HepG2 (cell line): ENCODE results near the gene ANKFY1. TPM values are rescaled to one million over a fixed set of nuclear protein-coding genes. Genes with fewer than 3 reads are reported as not detected.

Experiments
- ATAC-seq: fragments of 200-7000 bp; cut with Tn5 transposase; 3 replicates; pipeline ENCODE4 v1.9.1; 2020; ENCODE audit warnings: mild to moderate bottlenecking, moderate library complexity
- BruUV-seq: library from RNA; stranded (reverse); fragments of 400-500 nt; replicated peaks from 2 replicates; lab custom pipeline; 2021; lab: Mats Ljungman, UMichigan
- CTCF ChIA-PET: fragments of 300-600 bp; formaldehyde crosslinking; extraction: SDS; loops from one replicate; lab custom pipeline; 2021; ENCODE audit warnings: low total read pairs, inconsistent platforms, low intra/inter-chr PET ratio; lab: Yijun Ruan, JAX
- POLR2A ChIA-PET: fragments of 350-600 bp; sonication (Branson Sonifier 250); formaldehyde crosslinking; loops from one replicate; lab custom pipeline; 2020; ENCODE audit warnings: antibody characterized with exemption, inconsistent platforms; lab: Yijun Ruan, JAX
- DNase-seq: peaks from one replicate; pipeline ENCODE4 v3.0.0-alpha.2; 2015; ENCODE audit warnings: low spot score
- FAIRE-seq: peaks from 3 replicates; lab custom pipeline; 2011; peaks lifted over from hg19 to GRCh38; lab: Jason Lieb, UNC
- H2AFZ ChIP-seq: one replicate; pipeline ENCODE4 v1.6.1; 2011; ENCODE audit warnings: low read length, inconsistent platforms
- H3K27ac ChIP-seq: fragments of 300-600 bp; 3 replicates; pipeline ENCODE4 v1.8.0; 2011; ENCODE audit warnings: mixed run types, mild to moderate bottlenecking, mixed read lengths, low read length, inconsistent platforms; ENCODE audit not compliant: insufficient read depth; ENCODE audit errors: extremely low read length
- H3K27me3 ChIP-seq, 2 experiments: fragments of 200-600 bp in 1 of 2; 2 replicates in 1 of 2; 3 replicates in 1 of 2; pipeline versions ENCODE4 v1.6.0 to v1.8.0; 2011; ENCODE audit warnings: low read length in 2 of 2, mild to moderate bottlenecking in 2 of 2, moderate library complexity in 2 of 2, inconsistent platforms in 1 of 2; ENCODE audit not compliant: insufficient read depth in 2 of 2, control insufficient read depth in 1 of 2
- H3K36me3 ChIP-seq, 2 experiments: fragments of 200-600 bp in 1 of 2; replicated peaks in 1 of 2; 2 replicates in 1 of 2; 3 replicates in 1 of 2; pipeline versions ENCODE4 v1.5.1 to v1.8.0; 2011; ENCODE audit warnings: low read length in 2 of 2, inconsistent platforms in 1 of 2; ENCODE audit not compliant: insufficient read depth in 2 of 2, control insufficient read depth in 1 of 2
- H3K4me1 ChIP-seq: 2 replicates; pipeline ENCODE4 v1.5.1; 2012; ENCODE audit warnings: low read length, inconsistent platforms; ENCODE audit not compliant: insufficient read depth
- H3K4me2 ChIP-seq: 2 replicates; pipeline ENCODE4 v1.6.0; 2011; ENCODE audit warnings: low read depth, low read length, inconsistent platforms
- H3K4me3 ChIP-seq, 3 experiments: fragments of 200-600 bp in 1 of 3; sonication (generic), shearing (Covaris generic) in 1 of 3; replicated peaks in 1 of 3; 2 replicates each; pipeline ENCODE4 v1.5.1; 2011 to 2016; ENCODE audit warnings: low read length in 3 of 3, inconsistent platforms in 2 of 3, low read depth in 2 of 3, mild to moderate bottlenecking in 2 of 3, control low read depth in 1 of 3, mixed read lengths in 1 of 3; ENCODE audit not compliant: insufficient read depth in 1 of 3
- H3K79me2 ChIP-seq: one replicate; pipeline ENCODE4 v1.6.1; 2011; ENCODE audit warnings: low read length, inconsistent platforms; ENCODE audit not compliant: insufficient read depth
- H3K9ac ChIP-seq: 2 replicates; pipeline ENCODE4 v1.6.0; 2011; ENCODE audit warnings: mild to moderate bottlenecking, low read depth, low read length, inconsistent platforms; ENCODE audit not compliant: insufficient read depth
- H3K9me3 ChIP-seq: 2 replicates; pipeline ENCODE4 v1.5.1; 2012; ENCODE audit warnings: mild to moderate bottlenecking, low read length
- H4K20me1 ChIP-seq: 2 replicates; pipeline ENCODE4 v1.6.0; 2011; ENCODE audit warnings: inconsistent platforms, mild to moderate bottlenecking, low read length, moderate library complexity; ENCODE audit not compliant: insufficient read depth
- DMAP1 ChIP-seq: IDR thresholded peaks from 2 replicates; pipeline ENCODE4 v1.6.1; 2016
- FOXA3 ChIP-seq: IDR thresholded peaks from 2 replicates; pipeline ENCODE4 v1.6.1; 2016; ENCODE audit warnings: missing genetic modification reagents, missing compliant biosample characterization
- FOXK2 ChIP-seq: fragments of 450-650 bp; IDR thresholded peaks from 2 replicates; pipeline ENCODE4 v1.6.1; 2016
- IKZF4 ChIP-seq: sonication (generic); formaldehyde crosslinking; IDR thresholded peaks from 2 replicates; pipeline ENCODE4 v1.5.1; 2020; ENCODE audit warnings: borderline replicate concordance, mild to moderate bottlenecking, low read depth, missing genetic modification reagents; ENCODE audit errors: not compliant biosample characterization
- MXI1 ChIP-seq: IDR thresholded peaks from 3 replicates; pipeline ENCODE4 v1.6.1; 2012; ENCODE audit warnings: low read depth, low read length, inconsistent platforms, borderline replicate concordance
- NFIC ChIP-seq: IDR thresholded peaks from 2 replicates; pipeline ENCODE4 v1.6.1; 2012; ENCODE audit warnings: mild to moderate bottlenecking, low read length, inconsistent platforms
- NKX3-1 ChIP-seq: sonication (generic); formaldehyde crosslinking; IDR thresholded peaks from 2 replicates; pipeline ENCODE4 v1.5.0; 2020; ENCODE audit warnings: missing genetic modification reagents
- PHF5A ChIP-seq: IDR thresholded peaks from one replicate; pipeline ENCODE4 v1.6.1; 2018; ENCODE audit warnings: low read depth, missing genetic modification reagents; ENCODE audit not compliant: unreplicated experiment
- PTBP1 ChIP-seq: fragments of 200-400 bp; formaldehyde crosslinking; IDR thresholded peaks from 2 replicates; pipeline ENCODE4 v1.6.1; 2018; ENCODE audit warnings: low read length, low read depth; ENCODE audit not compliant: poor library complexity, severe bottlenecking
- U2AF1 ChIP-seq: fragments of 200-400 bp; formaldehyde crosslinking; optimal IDR thresholded peaks from 2 replicates; pipeline ENCODE3; 2017; ENCODE audit warnings: mild to moderate bottlenecking, low read depth, low read length
- ZMYM3 ChIP-seq: sonication (generic); formaldehyde crosslinking; IDR thresholded peaks from 2 replicates; pipeline ENCODE4 v1.5.1; 2020; ENCODE audit warnings: mild to moderate bottlenecking, missing genetic modification reagents
- ZNF101 ChIP-seq: sonication (generic); formaldehyde crosslinking; IDR thresholded peaks from 2 replicates; pipeline ENCODE4 v1.4.0; 2020; ENCODE audit warnings: mild to moderate bottlenecking, low read depth, missing genetic modification reagents, borderline replicate concordance
- ZNF782 ChIP-seq: sonication (generic); formaldehyde crosslinking; IDR thresholded peaks from 2 replicates; pipeline ENCODE4 v1.4.0; 2020; ENCODE audit warnings: missing genetic modification reagents, mild to moderate bottlenecking, borderline replicate concordance
- WGBS: methylation state at CpG from one replicate; pipeline ENCODE4 v1.1.6; 2017; ENCODE audit warnings: low lambda C conversion rate; 5-methylcytosine and 5-hydroxymethylcytosine counted together
- in situ Hi-C: cut with HindIII; loops from 2 replicates; pipeline ENCODE4 v1.10.0; 2017; ENCODE audit warnings: low pct_unique_long_range_greater_than_20kb; ENCODE audit not compliant: extremely low pct_ligation_motif_present
- intact Hi-C: fragments of 100-400 bp; cut with micrococcal nuclease; formaldehyde crosslinking; loops from one replicate; pipeline ENCODE4 v1.10.0; 2022; ENCODE audit not compliant: unreplicated experiment
- polyA plus RNA-seq, 8 experiments: library from polyadenylated mRNA; depleted of rRNA in 3 of 8; stranded (reverse) in 7 of 8; unstranded in 1 of 8; fragments of >200 nt; fragmentation: Illumina TruSeq in 4 of 8; extraction: Trizol in 4 of 8; gene quantifications; 2 replicates each; pipeline versions ENCODE4 v1.2.1 to v1.2.3, GENCODE V29; 2011 to 2016; ENCODE audit warnings: low read depth in 4 of 8, missing spikeins in 1 of 8, mixed read lengths in 1 of 8; ENCODE audit not compliant: insufficient read depth in 1 of 8
- total RNA-seq, 5 experiments: library from RNA; depleted of rRNA; stranded (reverse); fragments of >200 nt; fragmentation: Illumina TruSeq; extraction: Trizol; gene quantifications; 2 replicates each; pipeline ENCODE4 v1.2.3, GENCODE V29; 2016; ENCODE audit warnings: low read depth in 1 of 5
- TF ChIP-seq, protein P1 (sequence below): sonication (generic); formaldehyde crosslinking; IDR thresholded peaks from 2 replicates; pipeline ENCODE4 v1.8.1; 2023; ENCODE audit warnings: missing genetic modification reagents, mild to moderate bottlenecking, borderline replicate concordance
- TF ChIP-seq, protein P2 (sequence below): IDR thresholded peaks from 2 replicates; pipeline ENCODE4 v1.6.1; 2018; ENCODE audit warnings: missing genetic modification reagents, mild to moderate bottlenecking, missing compliant biosample characterization
- TF ChIP-seq, protein P3 (sequence below): sonication (generic); formaldehyde crosslinking; IDR thresholded peaks from 2 replicates; pipeline ENCODE4 v1.4.0; 2020; ENCODE audit warnings: mild to moderate bottlenecking, low read depth, missing genetic modification reagents
- TF ChIP-seq, protein P4 (sequence below): sonication (generic); formaldehyde crosslinking; IDR thresholded peaks from 2 replicates; pipeline ENCODE4 v1.8.0; 2022; ENCODE audit warnings: mild to moderate bottlenecking, missing genetic modification reagents, borderline replicate concordance
- TF ChIP-seq, protein P5 (sequence below): sonication (generic); formaldehyde crosslinking; IDR thresholded peaks from 2 replicates; pipeline ENCODE4 v1.4.0; 2020; ENCODE audit warnings: missing genetic modification reagents

Gene ANKFY1
- total and polyA plus RNA-seq, 2 of the 13 experiments (the other 11 are each of a cell fraction or from before 2014, with no cell fraction given): 11.9 to 16.8 TPM

DNA sequence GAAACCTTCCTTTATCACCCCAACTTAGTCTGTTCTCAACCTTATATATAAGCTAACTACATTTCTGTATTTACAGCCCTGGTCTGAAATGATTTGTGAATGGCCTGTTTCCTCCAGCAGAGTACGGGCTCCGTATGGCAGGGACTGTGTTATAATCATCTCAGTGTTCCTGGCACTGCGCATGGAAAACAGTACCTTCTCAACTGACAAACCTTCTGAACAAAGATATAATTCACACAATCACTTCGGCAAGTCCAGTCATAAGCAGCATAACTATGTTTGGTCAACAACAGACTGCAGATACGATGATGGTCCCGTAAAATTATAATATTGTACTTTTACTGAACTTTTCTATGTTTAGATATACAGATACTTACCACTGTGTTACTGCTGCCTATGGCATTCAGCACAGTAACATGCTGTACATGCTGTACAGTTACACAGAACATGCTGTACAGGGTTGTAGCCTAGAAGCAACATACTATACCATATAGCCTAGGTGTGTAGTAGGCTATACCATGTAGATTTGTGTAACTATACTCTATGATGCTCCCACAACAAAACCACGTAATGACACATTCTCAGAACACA, 30.0 kb downstream of the ANKFY1 start:
- H2AFZ ChIP-seq: no peak overlapping the region
- no peak overlapping the region for H3K4me3 ChIP-seq
- CTCF ChIA-PET: no interaction called here
- H3K9me3 ChIP-seq: no peaks in the 10 kb centered on the region
- H3K9ac ChIP-seq: no peak overlapping the region
- H3K4me2 ChIP-seq: no peak overlapping the region
- H3K27me3 ChIP-seq: no peaks in the 10 kb centered on the region
- in situ Hi-C loops (no loop called here), intact Hi-C loops (no loop called here)
- no peaks in the 10 kb centered on the region for H4K20me1 ChIP-seq
- no peak overlapping the region for H3K27ac ChIP-seq
- ATAC-seq: no peak
- POLR2A ChIA-PET: no interaction called here
- no TSS peak for BruUV-seq
- FAIRE-seq: no peak
- DNase-seq: no peak
- WGBS: over 99% methylated on average over 7 of the region's 7 CpGs
- no peaks in the 10 kb centered on the region for H3K4me1 ChIP-seq
- no peaks in the 10 kb centered on the region for H3K79me2 ChIP-seq
- peaks cover 10 to 41% of the 10 kb centered on the region in 2 experiments for H3K36me3 ChIP-seq
- TF ChIP-seq ZNF782 (CRISPR knock-in tag) (no peak), ZNF101 (CRISPR knock-in tag) (no peak), PHF5A (CRISPR knock-in tag) (no peak), IKZF4 (CRISPR knock-in tag) (no peak), ZMYM3 (CRISPR knock-in tag) (no peak), PTBP1 (no peak), NKX3-1 (no peak), DMAP1 (CRISPR knock-in tag) (no peak), FOXA3 (no peak), U2AF1 (no peak), FOXK2 (no peak), MXI1 (no peak), NFIC (no peak)
- TF ChIP-seq, protein P1, sequence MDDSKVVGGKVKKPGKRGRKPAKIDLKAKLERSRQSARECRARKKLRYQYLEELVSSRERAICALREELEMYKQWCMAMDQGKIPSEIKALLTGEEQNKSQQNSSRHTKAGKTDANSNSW (CRISPR knock-in tag): no peak
- TF ChIP-seq, protein P2, sequence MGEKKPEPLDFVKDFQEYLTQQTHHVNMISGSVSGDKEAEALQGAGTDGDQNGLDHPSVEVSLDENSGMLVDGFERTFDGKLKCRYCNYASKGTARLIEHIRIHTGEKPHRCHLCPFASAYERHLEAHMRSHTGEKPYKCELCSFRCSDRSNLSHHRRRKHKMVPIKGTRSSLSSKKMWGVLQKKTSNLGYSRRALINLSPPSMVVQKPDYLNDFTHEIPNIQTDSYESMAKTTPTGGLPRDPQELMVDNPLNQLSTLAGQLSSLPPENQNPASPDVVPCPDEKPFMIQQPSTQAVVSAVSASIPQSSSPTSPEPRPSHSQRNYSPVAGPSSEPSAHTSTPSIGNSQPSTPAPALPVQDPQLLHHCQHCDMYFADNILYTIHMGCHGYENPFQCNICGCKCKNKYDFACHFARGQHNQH (CRISPR knock-in tag): no peak
- TF ChIP-seq, protein P3, sequence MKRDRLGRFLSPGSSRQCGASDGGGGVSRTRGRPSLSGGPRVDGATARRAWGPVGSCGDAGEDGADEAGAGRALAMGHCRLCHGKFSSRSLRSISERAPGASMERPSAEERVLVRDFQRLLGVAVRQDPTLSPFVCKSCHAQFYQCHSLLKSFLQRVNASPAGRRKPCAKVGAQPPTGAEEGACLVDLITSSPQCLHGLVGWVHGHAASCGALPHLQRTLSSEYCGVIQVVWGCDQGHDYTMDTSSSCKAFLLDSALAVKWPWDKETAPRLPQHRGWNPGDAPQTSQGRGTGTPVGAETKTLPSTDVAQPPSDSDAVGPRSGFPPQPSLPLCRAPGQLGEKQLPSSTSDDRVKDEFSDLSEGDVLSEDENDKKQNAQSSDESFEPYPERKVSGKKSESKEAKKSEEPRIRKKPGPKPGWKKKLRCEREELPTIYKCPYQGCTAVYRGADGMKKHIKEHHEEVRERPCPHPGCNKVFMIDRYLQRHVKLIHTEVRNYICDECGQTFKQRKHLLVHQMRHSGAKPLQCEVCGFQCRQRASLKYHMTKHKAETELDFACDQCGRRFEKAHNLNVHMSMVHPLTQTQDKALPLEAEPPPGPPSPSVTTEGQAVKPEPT (CRISPR knock-in tag): no peak
- TF ChIP-seq, protein P4, sequence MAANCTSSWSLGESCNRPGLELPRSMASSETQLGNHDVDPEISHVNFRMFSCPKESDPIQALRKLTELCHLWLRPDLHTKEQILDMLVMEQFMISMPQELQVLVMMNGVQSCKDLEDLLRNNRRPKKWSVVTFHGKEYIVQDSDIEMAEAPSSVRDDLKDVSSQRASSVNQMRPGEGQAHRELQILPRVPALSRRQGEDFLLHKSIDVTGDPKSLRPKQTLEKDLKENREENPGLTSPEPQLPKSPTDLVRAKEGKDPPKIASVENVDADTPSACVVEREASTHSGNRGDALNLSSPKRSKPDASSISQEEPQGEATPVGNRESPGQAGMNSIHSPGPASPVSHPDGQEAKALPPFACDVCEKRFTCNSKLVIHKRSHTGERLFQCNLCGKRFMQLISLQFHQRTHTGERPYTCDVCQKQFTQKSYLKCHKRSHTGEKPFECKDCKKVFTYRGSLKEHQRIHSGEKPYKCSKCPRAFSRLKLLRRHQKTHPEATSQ (CRISPR knock-in tag): no peak
- TF ChIP-seq, protein P5, sequence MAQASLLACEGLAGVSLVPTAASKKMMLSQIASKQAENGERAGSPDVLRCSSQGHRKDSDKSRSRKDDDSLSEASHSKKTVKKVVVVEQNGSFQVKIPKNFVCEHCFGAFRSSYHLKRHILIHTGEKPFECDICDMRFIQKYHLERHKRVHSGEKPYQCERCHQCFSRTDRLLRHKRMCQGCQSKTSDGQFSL (CRISPR knock-in tag): no peak
- TF ChIP-seq, all 625 proteins: peak for 0
